Endothelial cell of umbilical vein (primary cell): ENCODE results near the gene FOXP1. TPM values are rescaled to one million over a fixed set of nuclear protein-coding genes. Genes with fewer than 3 reads are reported as not detected.

ENCODE experiments used
- BruUV-seq: library from RNA; stranded (reverse); fragments of 400-500 nt; replicated peaks from 2 replicates; lab custom pipeline; 2021; lab: Mats Ljungman, UMichigan
- CTCF ChIA-PET: fragments of 300-600, 350-600 bp; sonication (Branson Sonifier 250); formaldehyde crosslinking; loops from one replicate; lab custom pipeline; 2021; ENCODE audit warnings: antibody characterized with exemption, inconsistent platforms; lab: Charles Lee
- POLR2A ChIA-PET: fragments of 300-600, 350-600 bp; sonication (Branson Sonifier 250); formaldehyde crosslinking; loops from one replicate; lab custom pipeline; 2021; ENCODE audit warnings: antibody characterized with exemption, inconsistent platforms; lab: Charles Lee
- DNase-seq: peaks from one replicate; pipeline ENCODE4 v3.0.0-alpha.2; 2011; ENCODE audit warnings: low read depth, low spot score
- FAIRE-seq: peaks from 2 replicates; lab custom pipeline; 2011; peaks lifted over from hg19 to GRCh38; lab: Jason Lieb, UNC
- H2AFZ ChIP-seq: 2 replicates; pipeline ENCODE4 v1.6.0; 2012; ENCODE audit warnings: low read depth, low read length, control low read depth, inconsistent platforms
- H3K27ac ChIP-seq: 2 replicates; pipeline ENCODE4 v1.5.1; 2011; ENCODE audit warnings: low read depth, mild to moderate bottlenecking, control low read depth, low read length, moderate library complexity; ENCODE audit not compliant: insufficient read depth
- H3K27me3 ChIP-seq, 2 experiments: 2 replicates each; pipeline versions ENCODE4 v1.6.0 to v1.6.1; 2011; ENCODE audit warnings: low read length in 2 of 2, mixed read lengths in 1 of 2; ENCODE audit not compliant: control insufficient read depth in 2 of 2, insufficient read depth in 2 of 2
- H3K36me3 ChIP-seq, 2 experiments: 2 replicates in 1 of 2; 3 replicates in 1 of 2; pipeline ENCODE4 v1.5.1; 2011; ENCODE audit warnings: low read length in 2 of 2, mild to moderate bottlenecking in 1 of 2, moderate library complexity in 1 of 2; ENCODE audit not compliant: control insufficient read depth in 2 of 2, insufficient read depth in 2 of 2; ENCODE audit errors: extremely low read depth in 1 of 2
- H3K4me1 ChIP-seq: 3 replicates; pipeline ENCODE4 v1.5.1; 2011; ENCODE audit warnings: mild to moderate bottlenecking, low read length; ENCODE audit not compliant: control insufficient read depth, insufficient read depth; ENCODE audit errors: extremely low read depth
- H3K4me2 ChIP-seq: 2 replicates; pipeline ENCODE4 v1.6.1; 2011; ENCODE audit warnings: low read length, control low read depth, mixed read lengths; ENCODE audit not compliant: insufficient read depth
- H3K4me3 ChIP-seq, 3 experiments: fragments of 200-600 bp in 1 of 3; sonication (generic), shearing (Covaris generic) in 1 of 3; replicated peaks in 1 of 3; 2 replicates each; pipeline ENCODE4 v1.5.1; 2011 to 2016; ENCODE audit warnings: control low read depth in 3 of 3, low read length in 3 of 3, mild to moderate bottlenecking in 2 of 3, inconsistent platforms in 1 of 3, low read depth in 1 of 3, moderate library complexity in 1 of 3; ENCODE audit not compliant: insufficient read depth in 1 of 3
- H3K79me2 ChIP-seq: 2 replicates; pipeline ENCODE4 v1.6.0; 2012; ENCODE audit warnings: low read length, inconsistent platforms; ENCODE audit not compliant: control insufficient read depth, insufficient read depth
- H3K9ac ChIP-seq: replicated peaks from 2 replicates; pipeline ENCODE3; 2011; ENCODE audit warnings: low read length, control low read depth; ENCODE audit not compliant: insufficient read depth; ENCODE audit errors: extremely low read depth
- H3K9me1 ChIP-seq: replicated peaks from 3 replicates; pipeline ENCODE4 v1.6.0; 2011; ENCODE audit warnings: mild to moderate bottlenecking, low read length; ENCODE audit not compliant: control insufficient read depth, insufficient read depth; ENCODE audit errors: extremely low read depth
- H3K9me3 ChIP-seq: replicated peaks from 2 replicates; pipeline ENCODE4 v1.5.1; 2012; ENCODE audit warnings: low read length, inconsistent platforms; ENCODE audit not compliant: control insufficient read depth, insufficient read depth
- H4K20me1 ChIP-seq: replicated peaks from 2 replicates; pipeline ENCODE3; 2011; ENCODE audit warnings: mild to moderate bottlenecking, low read length; ENCODE audit not compliant: control insufficient read depth, insufficient read depth; ENCODE audit errors: extremely low read depth
- CTCF ChIP-seq, 2 donors: IDR thresholded peaks; 1 replicate in 1 of 2; 2 replicates in 1 of 2; pipeline ENCODE4 v1.5.1; 2011; ENCODE audit warnings: low read length in 2 of 2, mild to moderate bottlenecking in 2 of 2, moderate library complexity in 2 of 2, control low read depth in 1 of 2, inconsistent platforms in 1 of 2, low read depth in 1 of 2; ENCODE audit not compliant: insufficient read depth in 1 of 2; ENCODE audit errors: extremely low read depth in 1 of 2
- EZH2 ChIP-seq: IDR thresholded peaks from 2 replicates; pipeline ENCODE4 v1.6.1; 2012; ENCODE audit warnings: borderline replicate concordance, low read depth, mild to moderate bottlenecking, moderate library complexity, low read length, inconsistent platforms; ENCODE audit not compliant: severe bottlenecking
- FOS ChIP-seq: IDR thresholded peaks from 2 replicates; pipeline ENCODE4 v1.6.1; 2011; ENCODE audit warnings: mild to moderate bottlenecking, low read length, moderate library complexity, borderline replicate concordance; ENCODE audit not compliant: insufficient read depth
- GATA2 ChIP-seq: IDR thresholded peaks from 2 replicates; pipeline ENCODE4 v1.7.0; 2011; ENCODE audit warnings: low read depth, mild to moderate bottlenecking, moderate library complexity, mixed read lengths, low read length; ENCODE audit not compliant: insufficient read length, insufficient read depth
- JUN ChIP-seq: IDR thresholded peaks from 2 replicates; pipeline ENCODE4 v1.6.1; 2011; ENCODE audit warnings: borderline replicate concordance, low read depth; ENCODE audit not compliant: insufficient read length, insufficient read depth
- MAX ChIP-seq: IDR thresholded peaks from 2 replicates; pipeline ENCODE4 v1.6.1; 2011; ENCODE audit not compliant: insufficient read depth, insufficient read length
- MYC ChIP-seq: IDR thresholded peaks from one replicate; pipeline ENCODE4 v1.6.1; 2011; ENCODE audit warnings: mild to moderate bottlenecking, low read depth, low read length
- POLR2A ChIP-seq: IDR thresholded peaks from 2 replicates; pipeline ENCODE4 v1.6.1; 2012; ENCODE audit warnings: low read depth, mild to moderate bottlenecking, control low read depth, low read length
- POLR2AphosphoS5 ChIP-seq: IDR thresholded peaks from 2 replicates; pipeline ENCODE4 v1.6.1; 2012; ENCODE audit warnings: low read depth, mild to moderate bottlenecking, control low read depth, low read length, moderate library complexity; ENCODE audit not compliant: insufficient read depth
- dilution Hi-C: fragments of 300-500 bp; cut with MboI; formaldehyde crosslinking; loops from one replicate; pipeline ENCODE4 v1.15.0; 2019; ENCODE audit warnings: low sequenced_read_pairs; ENCODE audit not compliant: extremely low pct_ligation_motif_present
- intact Hi-C: fragments of 100-400 bp; cut with micrococcal nuclease; formaldehyde crosslinking; loops from one replicate; pipeline ENCODE4 v1.10.0; 2022
- polyA plus RNA-seq, 4 experiments: library from polyadenylated mRNA; depleted of rRNA in 3 of 4; stranded (reverse) in 3 of 4; unstranded in 1 of 4; fragments of >200 nt; gene quantifications; 2 replicates each; pipeline versions ENCODE4 v1.2.1 to v1.2.3, GENCODE V29; 2011 to 2012; ENCODE audit warnings: missing spikeins in 1 of 4
- total RNA-seq: library from RNA; stranded (reverse); gene quantifications from 2 replicates; pipeline ENCODE4 v1.2.3, GENCODE V29; 2021

FOXP1 gene
- total and polyA plus RNA-seq, 2 donors (not counting 3 experiments of a cell fraction or from before 2014, with no cell fraction given): 41.0 to 107 TPM

- no peak overlapping the region for H3K4me2 ChIP-seq
- dilution Hi-C loops: no loop called here
- CTCF ChIA-PET: interaction anchor here (1.1 to 1.4 kb wide), 2 partner anchors 16 to 149 kb away, joined by 3 to 6 read pairs; no protein-coding TSS in a partner anchor
These were observed 335.6 kb downstream of the FOXP1 start for GRCh38 chr3:71247958-71248335.

GRCh38 chr3:71247221-71247957 lies 336.1 kb downstream of the FOXP1 start:
- dilution Hi-C loops (no loop called here), intact Hi-C loops (loop anchor here (5.0 kb wide), 1 partner anchor 335 kb away; the partner anchor contains the start of gene FOXP1)
- no peak for DNase-seq
- TF ChIP-seq POLR2AphosphoS5 (no peak), JUN (no peak), MAX (no peak), MYC (no peak), POLR2A (no peak), FOS (no peak), CTCF (IDR thresholded peaks at IDR 0.05; ENCODE audit: extremely low read depth in 1 of 2, insufficient read depth in 1 of 2, low read depth in 1 of 2, low read length in 2 of 2) (no peak), EZH2 (no peak), GATA2 (no peak)
- Histone ChIP-seq H3K4me1 (peaks cover 34% of the 10 kb centered on the region), H3K4me3 (no peak overlapping the region), H3K9ac (no peak overlapping the region), H3K9me1 (no peaks in the 10 kb centered on the region), H4K20me1 (no peaks in the 10 kb centered on the region), H3K27ac (no peak overlapping the region), H2AFZ (no peak overlapping the region), H3K9me3 (no peaks in the 10 kb centered on the region), H3K79me2 (no peaks in the 10 kb centered on the region), H3K4me2 (no peak overlapping the region), H3K27me3 (no peaks in the 10 kb centered on the region), H3K36me3 (no peaks in the 10 kb centered on the region)
- no peak for FAIRE-seq
- POLR2A ChIA-PET: no interaction called here
- CTCF ChIA-PET: interaction anchor here (1.1 kb wide), 1 partner anchor 16 kb away, joined by 3 read pairs; no protein-coding TSS in a partner anchor
- BruUV-seq: no TSS peak

More at GRCh38 chr3:71247958-71248335, 335.6 kb downstream of the FOXP1 start:
- FAIRE-seq (no peak), DNase-seq (no peak)
- intact Hi-C loops: loop anchor here (2.0 to 5.0 kb wide), 2 partner anchors 119 to 334 kb away; partner anchors contain the start of gene FOXP1
- H3K4me1 ChIP-seq: peaks cover 34% of the 10 kb centered on the region
- H4K20me1 ChIP-seq: no peaks in the 10 kb centered on the region
- no peaks in the 10 kb centered on the region for H3K36me3 ChIP-seq
- TF ChIP-seq GATA2 (no peak), POLR2A (no peak), JUN (no peak), MYC (no peak), FOS (no peak)
- no peaks in the 10 kb centered on the region for H3K27me3 ChIP-seq
- no peaks in the 10 kb centered on the region for H3K79me2 ChIP-seq
- no peak overlapping the region for H3K9ac ChIP-seq
- H3K4me3 ChIP-seq: no peak overlapping the region
- POLR2A ChIA-PET: no interaction called here
- no peak overlapping the region for H3K27ac ChIP-seq
- no peak overlapping the region for H2AFZ ChIP-seq
- H3K9me3 ChIP-seq: no peaks in the 10 kb centered on the region
- BruUV-seq: no TSS peak
- no peaks in the 10 kb centered on the region for H3K9me1 ChIP-seq
